Measurements from ENCODE around the gene TMEM229B. TPM values are rescaled to one million over a fixed set of nuclear protein-coding genes. Genes with fewer than 3 reads are reported as not detected.

TMEM229B gene
- total RNA-seq, 2 donors from 2014 or later = 12.7 to 15.2 TPM

- H3K36me3 Mint-ChIP-seq (ENCODE audit: low read depth) = no peaks in the 10 kb centered on the region
- H3K27me3 Mint-ChIP-seq = no peaks in the 10 kb centered on the region
- DNase-seq (no peak), ATAC-seq (no peak)
- no peaks in the 10 kb centered on the region for H3K9me3 ChIP-seq (ENCODE audit: control insufficient read depth, low read length, poor library complexity, severe bottlenecking)
- H3K4me1 Mint-ChIP-seq = peaks cover 13% of the 10 kb centered on the region
- no peak overlapping the region for H3K27ac Mint-ChIP-seq
- no peak overlapping the region for H3K4me3 Mint-ChIP-seq
Measured at GRCh38 chr14:67510836-67511235, 22.3 kb upstream of the TMEM229B start.

- Mint-ChIP-seq H3K27ac (no peak overlapping the region), H3K36me3 (ENCODE audit: low read depth) (no peaks in the 10 kb centered on the region), H3K4me1 (peaks cover 13% of the 10 kb centered on the region), H3K27me3 (no peaks in the 10 kb centered on the region), H3K4me3 (no peak overlapping the region)
- ATAC-seq (no peak), DNase-seq (no peak)
- H3K9me3 ChIP-seq (ENCODE audit: control insufficient read depth, low read length, poor library complexity, severe bottlenecking) = no peaks in the 10 kb centered on the region
Measured at GRCh38 chr14:67510121-67510520, 21.6 kb upstream of the TMEM229B start.

- peaks cover 7% of the 10 kb centered on the region for H3K4me1 Mint-ChIP-seq
- DNase-seq (no peak), ATAC-seq (no peak)
- no peak overlapping the region for H3K27ac Mint-ChIP-seq
- H3K36me3 Mint-ChIP-seq (ENCODE audit: low read depth) = no peaks in the 10 kb centered on the region
- H3K4me3 Mint-ChIP-seq = no peak overlapping the region
- H3K9me3 ChIP-seq (ENCODE audit: control insufficient read depth, low read length, poor library complexity, severe bottlenecking) = no peaks in the 10 kb centered on the region
- no peaks in the 10 kb centered on the region for H3K27me3 Mint-ChIP-seq
Measured at GRCh38 chr14:67508956-67509355, 20.4 kb upstream of the TMEM229B start.

GRCh38 chr14:67505254-67505653 is 16.7 kb upstream of the TMEM229B start:
- Mint-ChIP-seq H3K4me3 (no peak overlapping the region), H3K4me1 (peaks cover 6% of the 10 kb centered on the region), H3K36me3 (ENCODE audit: low read depth) (no peaks in the 10 kb centered on the region), H3K27me3 (no peaks in the 10 kb centered on the region), H3K27ac (no peak overlapping the region)
- DNase-seq (no peak), ATAC-seq (no peak)
- no peaks in the 10 kb centered on the region for H3K9me3 ChIP-seq (ENCODE audit: control insufficient read depth, low read length, poor library complexity, severe bottlenecking)

GRCh38 chr14:67503331-67503730 is 14.8 kb upstream of the TMEM229B start:
- H3K4me3 Mint-ChIP-seq = no peak overlapping the region
- H3K27me3 Mint-ChIP-seq = no peaks in the 10 kb centered on the region
- ATAC-seq (no peak), DNase-seq (no peak)
- no peak overlapping the region for H3K27ac Mint-ChIP-seq
- no peaks in the 10 kb centered on the region for H3K36me3 Mint-ChIP-seq (ENCODE audit: low read depth)
- no peaks in the 10 kb centered on the region for H3K9me3 ChIP-seq (ENCODE audit: control insufficient read depth, low read length, poor library complexity, severe bottlenecking)
- H3K4me1 Mint-ChIP-seq = peaks cover 4% of the 10 kb centered on the region

- Mint-ChIP-seq H3K4me1 (peaks cover 6% of the 10 kb centered on the region), H3K27ac (no peak overlapping the region)
- ATAC-seq = no peak
Measured at GRCh38 chr14:67502867-67503266, 14.3 kb upstream of the TMEM229B start.

GRCh38 chr14:67501670-67502069 is 13.1 kb upstream of the TMEM229B start:
- ATAC-seq = no peak
- no peaks in the 10 kb centered on the region for H3K36me3 Mint-ChIP-seq (ENCODE audit: low read depth)
- no peak overlapping the region for H3K4me3 Mint-ChIP-seq
- peak overlapping the region; percentile 74 for H3K27ac Mint-ChIP-seq
- H3K4me1 Mint-ChIP-seq = peaks cover 7% of the 10 kb centered on the region
- no peaks in the 10 kb centered on the region for H3K27me3 Mint-ChIP-seq
- no peak for DNase-seq
- H3K9me3 ChIP-seq (ENCODE audit: control insufficient read depth, low read length, poor library complexity, severe bottlenecking) = no peaks in the 10 kb centered on the region

More at GRCh38 chr14:67502867-67503266, 14.3 kb upstream of the TMEM229B start:
- no peak for DNase-seq
- no peaks in the 10 kb centered on the region for H3K9me3 ChIP-seq (ENCODE audit: control insufficient read depth, low read length, poor library complexity, severe bottlenecking)
- Mint-ChIP-seq H3K36me3 (ENCODE audit: low read depth) (no peaks in the 10 kb centered on the region), H3K4me3 (no peak overlapping the region), H3K27me3 (no peaks in the 10 kb centered on the region)

GRCh38 chr14:67500981-67501380 is 12.5 kb upstream of the TMEM229B start:
- no peaks in the 10 kb centered on the region for H3K9me3 ChIP-seq (ENCODE audit: control insufficient read depth, low read length, poor library complexity, severe bottlenecking)
- no peak for ATAC-seq
- Mint-ChIP-seq H3K27ac (no peak overlapping the region), H3K4me3 (no peak overlapping the region), H3K27me3 (no peaks in the 10 kb centered on the region), H3K4me1 (peaks cover 7% of the 10 kb centered on the region), H3K36me3 (ENCODE audit: low read depth) (no peaks in the 10 kb centered on the region)
- no peak for DNase-seq

GRCh38 chr14:67497716-67498115 is 9.2 kb upstream of the TMEM229B start:
- peaks cover 2% of the 10 kb centered on the region for H3K9me3 ChIP-seq (ENCODE audit: control insufficient read depth, low read length, poor library complexity, severe bottlenecking)
- H3K4me3 Mint-ChIP-seq = peak overlapping the region; percentile 19
- no peaks in the 10 kb centered on the region for H3K27me3 Mint-ChIP-seq
- H3K4me1 Mint-ChIP-seq = peaks cover 8% of the 10 kb centered on the region
- no peak overlapping the region for H3K27ac Mint-ChIP-seq
- H3K36me3 Mint-ChIP-seq (ENCODE audit: low read depth) = no peaks in the 10 kb centered on the region
- no peak for DNase-seq
- no peak for ATAC-seq

- Mint-ChIP-seq H3K27me3 (no peaks in the 10 kb centered on the region), H3K4me1 (peaks cover 8% of the 10 kb centered on the region), H3K27ac (no peak overlapping the region), H3K4me3 (no peak overlapping the region), H3K36me3 (ENCODE audit: low read depth) (no peaks in the 10 kb centered on the region)
- no peak for DNase-seq
- H3K9me3 ChIP-seq (ENCODE audit: control insufficient read depth, low read length, poor library complexity, severe bottlenecking) = peaks cover 2% of the 10 kb centered on the region
- no peak for ATAC-seq
Measured at GRCh38 chr14:67497216-67497615, 8.7 kb upstream of the TMEM229B start.

- Mint-ChIP-seq H3K4me3 (no peak overlapping the region), H3K36me3 (ENCODE audit: low read depth) (no peaks in the 10 kb centered on the region), H3K4me1 (peaks cover 12% of the 10 kb centered on the region), H3K27me3 (no peaks in the 10 kb centered on the region), H3K27ac (no peak overlapping the region)
- DNase-seq = no peak
- H3K9me3 ChIP-seq (ENCODE audit: control insufficient read depth, low read length, poor library complexity, severe bottlenecking) = peaks cover 2% of the 10 kb centered on the region
- ATAC-seq = no peak
Measured at GRCh38 chr14:67495827-67496226, 7.3 kb upstream of the TMEM229B start.

GRCh38 chr14:67493092-67493717 is 4.7 kb upstream of the TMEM229B start:
- Mint-ChIP-seq H3K27me3 (no peaks in the 10 kb centered on the region), H3K27ac (no peak overlapping the region), H3K4me3 (no peak overlapping the region), H3K36me3 (ENCODE audit: low read depth) (peaks cover 2% of the 10 kb centered on the region), H3K4me1 (peaks cover 30% of the 10 kb centered on the region)
- ATAC-seq (no peak), DNase-seq (no peak)
- peaks cover 2% of the 10 kb centered on the region for H3K9me3 ChIP-seq (ENCODE audit: control insufficient read depth, low read length, poor library complexity, severe bottlenecking)

GRCh38 chr14:67492538-67492937 is 4.0 kb upstream of the TMEM229B start:
- H3K27me3 Mint-ChIP-seq = no peaks in the 10 kb centered on the region
- H3K27ac Mint-ChIP-seq = peak overlapping the region; percentile 99
- no peak for ATAC-seq
- H3K36me3 Mint-ChIP-seq (ENCODE audit: low read depth) = peaks cover 2% of the 10 kb centered on the region
- H3K4me3 Mint-ChIP-seq = no peak overlapping the region
- DNase-seq = no peak
- peaks cover 2% of the 10 kb centered on the region for H3K9me3 ChIP-seq (ENCODE audit: control insufficient read depth, low read length, poor library complexity, severe bottlenecking)
- peaks cover 32% of the 10 kb centered on the region for H3K4me1 Mint-ChIP-seq

GRCh38 chr14:67491741-67492507 is 3.4 kb upstream of the TMEM229B start:
- H3K4me1 Mint-ChIP-seq = peaks cover 35% of the 10 kb centered on the region
- H3K9me3 ChIP-seq (ENCODE audit: control insufficient read depth, low read length, poor library complexity, severe bottlenecking) = peaks cover 2% of the 10 kb centered on the region
- DNase-seq (no peak), ATAC-seq (no peak)
- H3K36me3 Mint-ChIP-seq (ENCODE audit: low read depth) = peaks cover 2% of the 10 kb centered on the region
- peak overlapping the region; percentile 99 for H3K27ac Mint-ChIP-seq
- H3K4me3 Mint-ChIP-seq = no peak overlapping the region
- no peaks in the 10 kb centered on the region for H3K27me3 Mint-ChIP-seq
